ENCODE data around the gene LUZP2. TPM values are rescaled to one million over a fixed set of nuclear protein-coding genes. Genes with fewer than 3 reads are reported as not detected.

Gene LUZP2
- total and polyA plus RNA-seq, 4 donors: 0.05 TPM; not detected in 3

GRCh38 chr11:24842308-24842707, 345.5 kb downstream of the LUZP2 start:
- 30% methylated on average over 2 of the region's 2 CpGs for WGBS
- no peak for DNase-seq (ENCODE audit: low spot score)
- Histone ChIP-seq H3K27ac (ENCODE audit: low read depth in 1 of 2, low read length in 2 of 2) (no peak overlapping the region), H3K9me3 (ENCODE audit: control insufficient read depth in 4 of 4, low read length in 3 of 4) (no peaks in the 10 kb centered on the region), H3K36me3 (ENCODE audit: control insufficient read depth in 4 of 4, insufficient read depth in 3 of 4, low read depth in 1 of 4, low read length in 3 of 4) (no peaks in the 10 kb centered on the region), H3K4me3 (ENCODE audit: low read depth in 1 of 3, low read length in 3 of 3) (no peak overlapping the region), H3K27me3 (ENCODE audit: control insufficient read depth in 4 of 4, insufficient read depth in 4 of 4, low read length in 3 of 4) (no peaks in the 10 kb centered on the region), H3K4me1 (ENCODE audit: control insufficient read depth in 4 of 4, insufficient read depth in 4 of 4, low read length in 3 of 4) (peaks cover 0 to 10% (median 2%) of the 10 kb centered on the region in 4 donors), H3K9ac (ENCODE audit: low read depth in 1 of 2, low read length in 2 of 2) (peak overlapping the region in 1 of 2 donors; percentile 39)
- TF ChIP-seq MAX (IDR thresholded peaks at IDR 0.05): no peak
- no peak for TF ChIP-seq JUND (IDR thresholded peaks at IDR 0.05)
- TF ChIP-seq CTCF (IDR thresholded peaks at IDR 0.05; ENCODE audit: low read depth, low read length, missing input control): no peak
- TF ChIP-seq FOXA1 (IDR thresholded peaks at IDR 0.05): no peak
- no peak for TF ChIP-seq TAF1 (conservative IDR thresholded peaks at IDR 0.05)
- TF ChIP-seq EGR1 (IDR thresholded peaks at IDR 0.05; ENCODE audit: low read depth in 2 of 2): no peak
- no peak for TF ChIP-seq REST (IDR thresholded peaks at IDR 0.05)
- TF ChIP-seq HNF4A (conservative IDR thresholded peaks at IDR 0.05): peak; percentile 89 to 90
- TF ChIP-seq SP1 (IDR thresholded peaks at IDR 0.05): peak; percentile 55
- TF ChIP-seq ATF3 (IDR thresholded peaks at IDR 0.05): no peak
- TF ChIP-seq ZBTB33 (IDR thresholded peaks at IDR 0.05): no peak
- peak; percentile 64 for TF ChIP-seq HNF4G (IDR thresholded peaks at IDR 0.05)
- no peak for TF ChIP-seq GABPA (IDR thresholded peaks at IDR 0.05 in 1 of 2, conservative IDR thresholded peaks at IDR 0.05 in 1 of 2)
- peak; percentile 41 to 50 for TF ChIP-seq RXRA (IDR thresholded peaks at IDR 0.05)
- TF ChIP-seq RAD21 (IDR thresholded peaks at IDR 0.05): peak; percentile 19 to 31

- H3K27ac ChIP-seq (ENCODE audit: low read depth in 1 of 2, low read length in 2 of 2): no peak overlapping the region
- no peak overlapping the region for H3K9ac ChIP-seq (ENCODE audit: low read depth in 1 of 2, low read length in 2 of 2)
- 96% methylated on average over 1 of the region's 1 CpG for whole genome bisulfite sequencing
Measured at GRCh38 chr11:24844406-24844805, 347.6 kb downstream of the LUZP2 start.

More at GRCh38 chr11:24844406-24844805, 347.6 kb downstream of the LUZP2 start:
- Histone ChIP-seq H3K9me3 (ENCODE audit: control insufficient read depth in 4 of 4, low read length in 3 of 4) (no peaks in the 10 kb centered on the region), H3K36me3 (ENCODE audit: control insufficient read depth in 4 of 4, insufficient read depth in 3 of 4, low read depth in 1 of 4, low read length in 3 of 4) (no peaks in the 10 kb centered on the region), H3K4me3 (ENCODE audit: low read depth in 1 of 3, low read length in 3 of 3) (no peak overlapping the region), H3K4me1 (ENCODE audit: control insufficient read depth in 4 of 4, insufficient read depth in 4 of 4, low read length in 3 of 4) (peaks cover 0 to 10% (median 2%) of the 10 kb centered on the region in 4 donors), H3K27me3 (ENCODE audit: control insufficient read depth in 4 of 4, insufficient read depth in 4 of 4, low read length in 3 of 4) (no peaks in the 10 kb centered on the region)
- DNase-seq (ENCODE audit: low spot score): no peak
- TF ChIP-seq JUND (IDR thresholded peaks at IDR 0.05) (no peak), TAF1 (conservative IDR thresholded peaks at IDR 0.05) (no peak), CTCF (IDR thresholded peaks at IDR 0.05; ENCODE audit: low read depth, low read length, missing input control) (no peak)

All from liver (tissue), 9 donors.